Sigmoid colon (tissue), 4 donors: ENCODE data around the gene MPP1.
"Not testable (repeated sequence)": the region's sequence is repeated elsewhere in the genome, so short reads cannot be mapped to it uniquely, and the experiment has no call there.

Experiments used
- EP300 ChIP-seq, 4 donors: sonication (generic); formaldehyde crosslinking; IDR thresholded peaks; one replicate each; pipeline ENCODE4 v1.6.1; 2017; ENCODE audit warnings: antibody characterized with exemption in 4 of 4
- POLR2A ChIP-seq, 2 donors: fragments of 450-650 bp; IDR thresholded peaks; one replicate each; pipeline ENCODE4 v1.6.1; 2016; ENCODE audit warnings: antibody characterized with exemption in 2 of 2, mild to moderate bottlenecking in 2 of 2, moderate library complexity in 2 of 2
- POLR2AphosphoS5 ChIP-seq, 4 donors: sonication (generic); formaldehyde crosslinking; IDR thresholded peaks; one replicate each; pipeline ENCODE4 v1.6.1; 2017; ENCODE audit warnings: antibody characterized with exemption in 4 of 4
- TF ChIP-seq, protein P1 (sequence below), 4 experiments: fragments of 450-650 bp in 3 of 4; fragments of 200-600 bp in 1 of 4; IDR thresholded peaks; one replicate each; pipeline ENCODE4 v1.5.1; 2016 to 2019; ENCODE audit warnings: antibody characterized with exemption in 4 of 4, mild to moderate bottlenecking in 3 of 4, moderate library complexity in 2 of 4

DNA sequence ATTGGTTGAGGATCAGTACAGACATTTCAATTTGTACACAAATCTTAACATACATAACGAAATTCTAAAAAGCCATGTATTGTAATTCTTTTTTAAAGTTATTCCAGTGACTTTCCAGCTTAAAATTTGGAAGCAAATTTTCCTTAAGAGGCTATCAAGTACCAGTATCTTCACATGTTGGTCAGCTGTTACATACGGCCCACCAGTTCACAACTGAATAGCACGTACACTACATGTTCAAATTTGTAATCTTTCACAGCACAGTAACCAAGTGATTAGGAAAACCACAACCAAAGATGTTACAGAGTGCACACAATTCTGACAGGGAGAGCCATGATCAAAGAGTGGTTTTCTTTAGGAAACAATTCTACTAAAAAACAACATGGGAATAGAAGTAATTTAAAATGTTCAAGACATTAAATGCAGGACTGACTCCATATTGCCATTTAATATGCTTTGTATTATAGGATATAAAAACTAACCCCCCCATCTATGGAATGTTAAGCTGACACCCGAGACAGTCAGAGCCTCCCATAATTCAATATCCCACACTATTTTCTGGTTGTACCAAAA lies 11.1 kb upstream of the MPP1 start:
- TF ChIP-seq, protein P1, sequence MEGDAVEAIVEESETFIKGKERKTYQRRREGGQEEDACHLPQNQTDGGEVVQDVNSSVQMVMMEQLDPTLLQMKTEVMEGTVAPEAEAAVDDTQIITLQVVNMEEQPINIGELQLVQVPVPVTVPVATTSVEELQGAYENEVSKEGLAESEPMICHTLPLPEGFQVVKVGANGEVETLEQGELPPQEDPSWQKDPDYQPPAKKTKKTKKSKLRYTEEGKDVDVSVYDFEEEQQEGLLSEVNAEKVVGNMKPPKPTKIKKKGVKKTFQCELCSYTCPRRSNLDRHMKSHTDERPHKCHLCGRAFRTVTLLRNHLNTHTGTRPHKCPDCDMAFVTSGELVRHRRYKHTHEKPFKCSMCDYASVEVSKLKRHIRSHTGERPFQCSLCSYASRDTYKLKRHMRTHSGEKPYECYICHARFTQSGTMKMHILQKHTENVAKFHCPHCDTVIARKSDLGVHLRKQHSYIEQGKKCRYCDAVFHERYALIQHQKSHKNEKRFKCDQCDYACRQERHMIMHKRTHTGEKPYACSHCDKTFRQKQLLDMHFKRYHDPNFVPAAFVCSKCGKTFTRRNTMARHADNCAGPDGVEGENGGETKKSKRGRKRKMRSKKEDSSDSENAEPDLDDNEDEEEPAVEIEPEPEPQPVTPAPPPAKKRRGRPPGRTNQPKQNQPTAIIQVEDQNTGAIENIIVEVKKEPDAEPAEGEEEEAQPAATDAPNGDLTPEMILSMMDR (IDR thresholded peaks at IDR 0.05), result not testable (repeated sequence)
- not testable (repeated sequence) for TF ChIP-seq EP300, POLR2A, POLR2AphosphoS5 (IDR thresholded peaks at IDR 0.05)
